Measurements from ENCODE around the gene B4GALNT4.
A peak's percentile ranks its signal among the peaks of the same experiment; 100 is the strongest.
"Not testable (repeated sequence)": the region's sequence is repeated elsewhere in the genome, so short reads cannot be mapped to it uniquely, and the experiment has no call there.

The B4GALNT4 gene

DNA sequence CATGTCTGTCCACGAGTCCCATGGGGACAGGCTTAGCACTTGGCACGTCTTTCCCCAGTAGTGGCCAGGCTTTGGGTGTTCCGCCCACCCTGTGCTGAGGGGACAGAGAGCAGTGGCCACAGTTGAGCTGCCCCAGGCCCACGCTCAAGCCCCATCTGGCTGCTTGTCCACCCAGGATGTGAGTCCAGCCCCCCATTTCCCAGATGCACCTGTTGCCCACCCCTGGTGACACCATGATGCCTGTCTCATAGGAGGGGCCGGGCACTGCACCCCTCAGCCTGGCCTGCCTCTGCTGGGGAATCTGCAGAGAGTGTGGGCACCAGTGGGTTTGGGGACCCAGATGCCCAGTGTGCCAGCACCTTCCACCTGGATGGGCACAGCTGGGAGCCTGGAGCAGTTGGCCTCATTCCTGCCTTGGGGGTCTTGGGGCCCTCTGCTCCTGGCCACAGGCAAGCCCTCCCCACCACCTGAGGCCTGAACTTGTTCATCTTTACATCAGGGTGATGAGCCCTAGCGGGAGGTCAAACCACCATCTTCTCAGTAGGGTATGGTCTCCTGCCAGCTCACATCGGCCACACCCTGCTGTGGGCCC, 39.8 kb downstream of the B4GALNT4 start:
- no peak for DNase-seq

GRCh38 chr11:409600-410483, 40.5 kb downstream of the B4GALNT4 start:
- no peak for DNase-seq

DNA sequence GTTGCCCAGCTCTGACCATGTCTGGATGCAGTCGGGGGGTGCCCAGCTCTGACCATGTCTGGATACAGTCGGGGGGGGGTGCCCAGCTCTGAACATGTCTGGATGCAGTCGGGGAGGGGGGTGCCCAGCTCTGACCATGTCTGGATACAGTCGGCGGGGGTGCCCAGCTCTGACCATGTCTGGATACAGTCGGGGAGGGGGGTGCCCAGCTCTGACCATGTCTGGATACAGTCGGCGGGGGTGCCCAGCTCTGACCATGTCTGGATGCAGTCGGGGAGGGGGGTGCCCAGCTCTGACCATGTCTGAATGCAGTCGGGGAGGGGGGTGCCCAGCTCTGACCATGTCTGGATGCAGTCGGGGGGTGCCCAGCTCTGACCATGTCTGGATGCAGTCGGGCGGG, 41.4 kb downstream of the B4GALNT4 start:
- not testable (repeated sequence) for DNase-seq

GRCh38 chr11:411520-411919, 42.2 kb downstream of the B4GALNT4 start:
- DNase-seq = not testable (repeated sequence)

- DNase-seq = no peak
Observed at GRCh38 chr11:412641-413119, 43.4 kb downstream of the B4GALNT4 start.

DNA sequence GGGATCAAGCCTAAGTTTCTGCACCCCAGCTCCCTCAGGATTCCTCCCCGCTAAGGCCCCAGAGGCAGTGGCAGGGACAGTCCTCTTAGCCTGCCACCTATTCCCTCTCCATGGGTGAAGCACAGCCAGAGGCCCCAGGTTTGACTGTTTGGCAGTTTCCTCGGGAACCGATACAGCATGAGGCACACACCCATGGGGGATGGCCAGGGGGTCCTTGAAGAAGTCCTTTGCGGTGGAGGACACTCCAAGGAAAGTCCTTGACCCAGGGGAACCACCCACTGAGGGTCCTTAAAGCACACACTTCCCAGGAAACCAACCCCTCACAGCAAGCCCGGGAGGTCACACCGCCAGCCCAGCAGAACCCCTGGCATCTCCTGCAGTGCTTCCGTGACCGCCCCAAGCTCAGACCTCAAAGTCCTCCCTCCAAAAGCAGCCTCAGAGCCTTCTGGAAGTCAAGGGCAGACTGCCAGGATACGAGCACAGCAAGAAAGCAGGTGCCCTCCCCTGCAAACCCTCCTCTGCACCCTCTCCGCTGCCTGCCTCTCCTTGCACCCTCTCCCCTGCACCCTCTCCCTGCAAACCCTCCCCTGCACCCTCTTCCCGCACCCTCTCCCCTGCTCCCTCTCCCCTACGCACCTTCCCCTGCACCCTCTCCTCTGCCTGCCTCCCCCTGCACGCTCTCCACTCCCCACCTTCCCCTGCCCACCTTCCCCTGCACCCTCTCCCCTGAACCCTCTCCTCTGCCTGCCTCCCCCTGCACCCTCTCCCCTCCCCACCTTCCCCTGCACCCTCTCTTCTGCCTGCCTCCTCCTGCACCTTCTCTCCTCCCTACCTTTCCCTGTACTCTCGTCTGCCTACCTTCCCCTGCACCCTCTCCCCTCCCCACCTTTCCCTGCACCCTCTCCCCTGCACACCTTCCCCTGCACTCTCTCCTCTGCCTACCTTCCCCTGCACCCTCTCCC, 44.1 kb downstream of the B4GALNT4 start:
- DNase-seq = no peak

GRCh38 chr11:414318-414857, 45.1 kb downstream of the B4GALNT4 start:
- no peak for DNase-seq

DNA sequence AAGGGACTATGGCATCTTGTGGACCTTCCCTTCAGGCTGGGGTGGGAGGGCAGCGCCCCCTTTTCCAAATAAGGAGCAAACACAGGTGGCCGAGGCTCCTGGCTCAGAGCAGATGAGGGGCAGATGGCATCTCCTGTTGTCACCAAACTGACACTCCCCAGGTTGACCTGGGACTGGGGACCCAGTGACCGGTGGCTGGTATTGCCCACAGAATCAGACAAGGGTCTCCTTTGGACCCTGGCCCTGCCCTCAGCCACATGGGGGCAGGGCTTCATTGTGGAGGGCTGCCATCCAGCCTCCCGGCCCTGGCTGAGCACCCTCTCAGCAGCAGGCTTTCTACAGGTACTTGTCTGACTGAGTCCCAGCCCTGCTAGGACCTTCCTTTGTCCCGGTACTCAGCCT, 46.3 kb downstream of the B4GALNT4 start:
- DNase-seq = no peak

- no peak for DNase-seq
Observed at GRCh38 chr11:416051-416756, 46.9 kb downstream of the B4GALNT4 start.

DNA sequence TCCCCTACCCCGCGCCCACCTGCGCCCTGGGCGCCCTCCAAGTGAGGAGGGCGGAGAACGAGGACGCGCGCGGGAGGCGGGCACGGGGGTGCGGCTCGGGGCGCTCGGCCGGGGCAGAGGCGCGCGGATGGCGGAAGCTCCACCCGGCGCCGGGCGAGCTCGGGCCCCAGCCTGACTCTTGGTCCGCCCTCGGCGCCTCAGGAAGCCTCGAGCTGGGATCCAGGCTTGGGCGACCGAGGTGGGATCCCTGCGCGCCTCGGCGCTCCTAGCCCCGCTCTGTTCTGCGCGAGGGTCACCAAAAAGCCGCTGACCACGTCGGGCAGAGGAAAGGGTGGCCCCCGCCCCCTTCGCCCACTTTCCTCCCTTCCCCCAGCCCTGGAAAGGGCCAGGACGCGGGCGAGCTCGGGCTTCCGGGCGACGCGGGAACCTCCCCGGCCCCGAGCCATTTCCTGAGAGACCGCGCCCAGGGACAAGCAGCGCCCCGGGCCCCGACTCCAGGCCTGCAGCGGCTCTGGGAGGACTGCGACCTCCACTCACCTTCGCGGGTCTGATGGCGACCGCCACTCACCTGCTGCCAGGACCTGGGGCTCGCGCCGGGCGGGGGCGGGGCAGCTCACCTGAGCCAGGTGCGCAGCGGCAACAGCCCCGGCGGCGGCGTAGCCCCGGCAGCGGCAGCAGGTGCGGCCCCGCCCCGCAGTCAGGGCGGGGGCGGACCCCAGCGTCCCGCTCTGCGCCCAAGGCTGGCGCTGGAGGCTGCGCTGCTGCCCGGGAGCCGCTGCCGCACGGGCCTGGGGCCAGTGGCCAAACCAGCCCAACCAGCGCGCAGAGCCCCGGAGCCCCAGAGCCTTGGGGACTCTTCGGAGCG, 47.7 kb downstream of the B4GALNT4 start:
- peak; percentile 20 for DNase-seq

DNA sequence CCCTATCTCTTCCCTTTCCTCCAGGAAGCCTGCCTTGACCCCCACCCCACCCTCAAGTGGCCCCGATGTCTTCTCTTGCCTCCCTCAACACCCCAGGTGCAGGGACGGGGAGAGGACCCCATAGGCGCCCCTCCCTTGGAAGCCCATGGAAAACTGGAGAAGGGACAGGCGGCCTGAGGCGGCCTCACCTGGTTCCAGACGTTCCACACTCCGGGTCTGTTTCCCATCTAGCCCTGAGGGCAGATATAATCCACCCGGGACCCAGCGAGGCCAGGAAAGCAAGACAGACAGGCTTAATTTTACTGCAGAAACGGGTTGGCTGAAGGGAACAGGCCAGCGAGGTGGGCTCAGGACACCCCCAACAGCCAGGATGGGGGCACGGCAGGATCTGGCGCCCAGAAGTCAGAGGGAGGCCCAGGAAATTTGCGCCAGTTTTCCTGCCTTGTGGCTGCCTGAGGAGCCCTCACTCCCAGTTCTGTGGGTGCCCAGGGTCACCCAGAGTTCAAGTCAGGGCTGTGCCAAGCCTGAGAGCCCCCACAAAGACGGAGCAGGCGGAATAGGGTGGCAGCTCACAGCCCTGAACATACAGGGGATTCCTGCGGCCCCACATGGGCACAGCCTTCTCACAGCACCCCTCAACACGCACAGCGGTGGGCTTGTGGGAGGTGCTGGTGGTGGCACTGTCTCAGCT, 48.5 kb downstream of the B4GALNT4 start:
- no peak for DNase-seq

- DNase-seq = no peak
Observed at GRCh38 chr11:418343-419247, 49.3 kb downstream of the B4GALNT4 start.

DNA sequence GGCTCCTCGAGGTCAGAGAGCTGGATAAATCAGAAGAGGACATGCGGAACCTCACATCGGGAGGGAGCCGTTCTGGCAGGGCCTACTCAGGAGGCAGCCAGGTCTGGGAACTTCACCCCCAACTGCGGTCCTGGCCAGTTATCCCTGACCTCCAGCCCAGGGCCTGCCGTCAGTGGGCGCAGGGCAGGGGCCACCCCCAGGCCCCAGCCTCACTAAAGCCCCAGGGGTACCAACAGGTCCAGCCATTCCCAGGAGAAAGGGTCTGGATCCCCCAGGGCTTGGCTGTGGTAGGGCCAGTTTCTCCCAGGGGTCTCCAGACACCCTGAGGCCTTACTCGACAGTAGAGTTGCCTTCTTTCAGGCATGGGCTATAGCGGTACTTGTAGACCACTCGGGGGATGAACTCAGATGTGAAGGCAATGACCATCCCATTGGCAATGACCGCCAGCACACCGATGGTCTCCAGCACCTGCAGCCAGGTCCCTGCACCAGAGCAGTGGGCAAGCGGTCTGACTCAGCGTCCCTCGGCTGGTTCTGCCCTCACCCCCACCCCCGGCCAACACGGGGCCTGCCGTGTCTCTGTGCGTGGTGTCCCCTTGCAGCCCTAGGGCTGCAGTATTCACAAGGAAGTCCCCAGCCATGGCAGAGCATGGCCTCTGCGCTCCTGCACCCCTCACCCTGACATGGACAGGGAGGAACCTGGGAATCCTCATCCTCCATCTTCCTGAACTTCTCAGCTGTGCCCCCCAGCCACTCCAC, 50.1 kb downstream of the B4GALNT4 start:
- no peak for DNase-seq

GRCh38 chr11:420054-420910, 51.0 kb downstream of the B4GALNT4 start:
- no peak for DNase-seq

DNA sequence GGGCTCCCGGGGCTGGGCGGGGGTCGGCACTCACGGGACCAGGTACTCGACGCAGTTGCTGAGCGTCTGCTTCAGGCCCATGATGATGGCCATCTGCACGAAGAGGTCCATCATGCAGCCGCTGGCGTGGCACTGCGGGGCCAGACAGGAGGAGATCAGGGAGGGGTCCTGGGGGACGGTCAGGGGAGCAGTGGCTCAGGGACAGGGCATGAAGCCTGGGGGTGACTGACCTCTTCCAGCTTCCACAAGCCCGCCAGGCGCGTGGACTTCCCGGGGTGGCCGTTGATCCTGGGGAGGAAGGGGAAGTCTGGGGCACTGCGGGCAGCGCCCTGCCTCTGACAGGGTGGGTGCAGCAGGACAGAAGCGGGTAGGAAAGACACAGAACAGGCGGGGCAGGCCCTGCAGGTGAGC, 51.6 kb downstream of the B4GALNT4 start:
- no peak for DNase-seq

GRCh38 chr11:422249-422656, 53.0 kb downstream of the B4GALNT4 start:
- no peak for DNase-seq

GRCh38 chr11:424232-424631, 54.9 kb downstream of the B4GALNT4 start:
- DNase-seq = no peak

GRCh38 chr11:424766-425165, 55.5 kb downstream of the B4GALNT4 start:
- DNase-seq = not testable (repeated sequence)
